ENCODE measurements around the gene SLC24A3. TPM values are rescaled to one million over a fixed set of nuclear protein-coding genes. Genes with fewer than 3 reads are reported as not detected.

The SLC24A3 gene
- total RNA-seq, result 12.6 TPM
- 20.5 TPM for polyA plus RNA-seq

GRCh38 chr20:19212469-19212815 is at the start of gene SLC24A3:
Gene SLC24A3, plus strand, starts transcription at chr20:19212642.
- Histone ChIP-seq H3K27ac (ENCODE audit: low read depth) (peak within 1 kb of the TSS; percentile 26), H3K4me3 (ENCODE audit: low read depth, low read length) (peak within 1 kb of the TSS; percentile 68), H3K4me1 (ENCODE audit: insufficient read depth) (no peaks in the 10 kb centered on the region), H3K36me3 (ENCODE audit: insufficient read depth) (no peaks in the 10 kb centered on the region)
- no peak for DNase-seq (ENCODE audit: extremely low spot score)
- WGBS, result under 1% methylated on average over 57 of the region's 61 CpGs

GRCh38 chr20:19170148-19170547 is 42.3 kb upstream of the SLC24A3 start:
- no peaks in the 10 kb centered on the region for H3K36me3 ChIP-seq (ENCODE audit: insufficient read depth)
- H3K4me3 ChIP-seq (ENCODE audit: low read depth, low read length), result no peak overlapping the region
- no peak overlapping the region for H3K27ac ChIP-seq (ENCODE audit: low read depth)
- DNase-seq (ENCODE audit: extremely low spot score), result no peak
- no peaks in the 10 kb centered on the region for H3K4me1 ChIP-seq (ENCODE audit: insufficient read depth)

GRCh38 chr20:19172637-19173036 is 39.8 kb upstream of the SLC24A3 start:
- DNase-seq (ENCODE audit: extremely low spot score), result no peak
- Histone ChIP-seq H3K36me3 (ENCODE audit: insufficient read depth) (no peaks in the 10 kb centered on the region), H3K27ac (ENCODE audit: low read depth) (no peak overlapping the region), H3K4me1 (ENCODE audit: insufficient read depth) (no peaks in the 10 kb centered on the region), H3K4me3 (ENCODE audit: low read depth, low read length) (no peak overlapping the region)
- 91% methylated on average over 1 of the region's 1 CpG for WGBS

GRCh38 chr20:19176470-19177052 is 35.9 kb upstream of the SLC24A3 start:
- H3K27ac ChIP-seq (ENCODE audit: low read depth), result no peak overlapping the region
- no peaks in the 10 kb centered on the region for H3K4me1 ChIP-seq (ENCODE audit: insufficient read depth)
- DNase-seq (ENCODE audit: extremely low spot score), result no peak
- 92% methylated on average over 1 of the region's 1 CpG for WGBS
- H3K36me3 ChIP-seq (ENCODE audit: insufficient read depth), result no peaks in the 10 kb centered on the region
- H3K4me3 ChIP-seq (ENCODE audit: low read depth, low read length), result no peak overlapping the region

- no peaks in the 10 kb centered on the region for H3K4me1 ChIP-seq (ENCODE audit: insufficient read depth)
- no peak for DNase-seq (ENCODE audit: extremely low spot score)
- no peak overlapping the region for H3K27ac ChIP-seq (ENCODE audit: low read depth)
- 56% methylated on average over 2 of the region's 2 CpGs for WGBS
- no peak overlapping the region for H3K4me3 ChIP-seq (ENCODE audit: low read depth, low read length)
- H3K36me3 ChIP-seq (ENCODE audit: insufficient read depth), result no peaks in the 10 kb centered on the region
Measured at GRCh38 chr20:19181552-19181951, 30.9 kb upstream of the SLC24A3 start.

- H3K4me1 ChIP-seq (ENCODE audit: insufficient read depth), result no peaks in the 10 kb centered on the region
- DNase-seq (ENCODE audit: extremely low spot score), result no peak
- no peak overlapping the region for H3K4me3 ChIP-seq (ENCODE audit: low read depth, low read length)
- H3K36me3 ChIP-seq (ENCODE audit: insufficient read depth), result no peaks in the 10 kb centered on the region
- no peak overlapping the region for H3K27ac ChIP-seq (ENCODE audit: low read depth)
Measured at GRCh38 chr20:19185083-19185482, 27.4 kb upstream of the SLC24A3 start.

- Histone ChIP-seq H3K4me3 (ENCODE audit: low read depth, low read length) (no peak overlapping the region), H3K36me3 (ENCODE audit: insufficient read depth) (no peaks in the 10 kb centered on the region), H3K27ac (ENCODE audit: low read depth) (no peak overlapping the region), H3K4me1 (ENCODE audit: insufficient read depth) (no peaks in the 10 kb centered on the region)
- no peak for DNase-seq (ENCODE audit: extremely low spot score)
- 43% methylated on average over 5 of the region's 5 CpGs for WGBS
Measured at GRCh38 chr20:19193349-19193748, 19.1 kb upstream of the SLC24A3 start.

GRCh38 chr20:19205981-19206396 is 6.5 kb upstream of the SLC24A3 start:
- Histone ChIP-seq H3K4me3 (ENCODE audit: low read depth, low read length) (no peak overlapping the region), H3K27ac (ENCODE audit: low read depth) (no peak overlapping the region), H3K4me1 (ENCODE audit: insufficient read depth) (no peaks in the 10 kb centered on the region), H3K36me3 (ENCODE audit: insufficient read depth) (no peaks in the 10 kb centered on the region)
- 18% methylated on average over 8 of the region's 8 CpGs for WGBS
- no peak for DNase-seq (ENCODE audit: extremely low spot score)

GRCh38 chr20:19207541-19207940 is 4.9 kb upstream of the SLC24A3 start:
- Histone ChIP-seq H3K4me3 (ENCODE audit: low read depth, low read length) (no peak overlapping the region), H3K27ac (ENCODE audit: low read depth) (no peak overlapping the region), H3K4me1 (ENCODE audit: insufficient read depth) (no peaks in the 10 kb centered on the region), H3K36me3 (ENCODE audit: insufficient read depth) (no peaks in the 10 kb centered on the region)
- 88% methylated on average over 1 of the region's 1 CpG for WGBS
- no peak for DNase-seq (ENCODE audit: extremely low spot score)

- Histone ChIP-seq H3K36me3 (ENCODE audit: insufficient read depth) (no peaks in the 10 kb centered on the region), H3K4me3 (ENCODE audit: low read depth, low read length) (no peak overlapping the region), H3K4me1 (ENCODE audit: insufficient read depth) (no peaks in the 10 kb centered on the region), H3K27ac (ENCODE audit: low read depth) (no peak overlapping the region)
- DNase-seq (ENCODE audit: extremely low spot score), result no peak
- WGBS, result 55% methylated on average over 9 of the region's 9 CpGs
Measured at GRCh38 chr20:19210391-19211155, 1.9 kb upstream of the SLC24A3 start.

- H3K27ac ChIP-seq (ENCODE audit: low read depth), result no peak overlapping the region
- H3K4me1 ChIP-seq (ENCODE audit: insufficient read depth), result no peaks in the 10 kb centered on the region
- WGBS, result 68% methylated on average over 5 of the region's 5 CpGs
- no peak for DNase-seq (ENCODE audit: extremely low spot score)
- H3K4me3 ChIP-seq (ENCODE audit: low read depth, low read length), result no peak overlapping the region
- H3K36me3 ChIP-seq (ENCODE audit: insufficient read depth), result no peaks in the 10 kb centered on the region
Measured at GRCh38 chr20:19211252-19211651, 1.2 kb upstream of the SLC24A3 start.

GRCh38 chr20:19211661-19212468 is 577 bp upstream of the SLC24A3 start:
- DNase-seq (ENCODE audit: extremely low spot score), result no peak
- H3K4me3 ChIP-seq (ENCODE audit: low read depth, low read length), result peak overlapping the region; percentile 68
- no peak overlapping the region for H3K27ac ChIP-seq (ENCODE audit: low read depth)
- no peaks in the 10 kb centered on the region for H3K36me3 ChIP-seq (ENCODE audit: insufficient read depth)
- 1% methylated on average over 66 of the region's 66 CpGs for WGBS
- H3K4me1 ChIP-seq (ENCODE audit: insufficient read depth), result no peaks in the 10 kb centered on the region

- WGBS, result 2% methylated on average over 58 of the region's 58 CpGs
- Histone ChIP-seq H3K4me1 (ENCODE audit: insufficient read depth) (no peaks in the 10 kb centered on the region), H3K36me3 (ENCODE audit: insufficient read depth) (no peaks in the 10 kb centered on the region), H3K4me3 (ENCODE audit: low read depth, low read length) (peak overlapping the region; percentile 68), H3K27ac (ENCODE audit: low read depth) (no peak overlapping the region)
- no peak for DNase-seq (ENCODE audit: extremely low spot score)
Measured at GRCh38 chr20:19212821-19213502, 520 bp downstream of the SLC24A3 start.

Data from urinary bladder (tissue), 4 donors.